ENCODE data around the gene SLC9C1.

The SLC9C1 gene

GRCh38 chr3:112199622-112200316 lies 94.2 kb downstream of the SLC9C1 start:
- no peak for ATAC-seq
- TF ChIP-seq TCF4 (CRISPR knock-in tag; IDR thresholded peaks at IDR 0.05; ENCODE audit: borderline replicate concordance) (no peak), ZNF565 (CRISPR knock-in tag; conservative IDR thresholded peaks at IDR 0.05; ENCODE audit: low read depth) (no peak), CREB5 (CRISPR knock-in tag; IDR thresholded peaks at IDR 0.05; ENCODE audit: low read depth) (no peak), ARNTL (CRISPR knock-in tag; IDR thresholded peaks at IDR 0.05; ENCODE audit: borderline replicate concordance, low read depth) (no peak), ZNF70 (CRISPR knock-in tag; IDR thresholded peaks at IDR 0.05) (no peak), TSHZ2 (CRISPR knock-in tag; IDR thresholded peaks at IDR 0.05) (no peak), GLIS3 (CRISPR knock-in tag; IDR thresholded peaks at IDR 0.05) (no peak), CSRNP3 (CRISPR knock-in tag; IDR thresholded peaks at IDR 0.05) (no peak), RARB (CRISPR knock-in tag; IDR thresholded peaks at IDR 0.05) (no peak), ZC3H10 (CRISPR knock-in tag; IDR thresholded peaks at IDR 0.05) (no peak), ESRRG (CRISPR knock-in tag; IDR thresholded peaks at IDR 0.05) (no peak), ZFP30 (CRISPR knock-in tag; IDR thresholded peaks at IDR 0.05) (no peak), PATZ1 (CRISPR knock-in tag; IDR thresholded peaks at IDR 0.05; ENCODE audit: borderline replicate concordance) (no peak), POU6F1 (CRISPR knock-in tag; IDR thresholded peaks at IDR 0.05; ENCODE audit: borderline replicate concordance, low read depth) (no peak), ZNF8 (CRISPR knock-in tag; IDR thresholded peaks at IDR 0.05) (no peak)

GRCh38 chr3:112197131-112197530 lies 96.9 kb downstream of the SLC9C1 start:
- no peak for TF ChIP-seq PATZ1 (CRISPR knock-in tag; IDR thresholded peaks at IDR 0.05; ENCODE audit: borderline replicate concordance)
- TF ChIP-seq CREB5 (CRISPR knock-in tag; IDR thresholded peaks at IDR 0.05; ENCODE audit: low read depth) = no peak
- TF ChIP-seq TOX (CRISPR knock-in tag; IDR thresholded peaks at IDR 0.05; ENCODE audit: borderline replicate concordance) = no peak
- TF ChIP-seq OSR1 (CRISPR knock-in tag; IDR thresholded peaks at IDR 0.05) = no peak
- no peak for TF ChIP-seq POU6F1 (CRISPR knock-in tag; IDR thresholded peaks at IDR 0.05; ENCODE audit: borderline replicate concordance, low read depth)
- ATAC-seq = no peak

All from SK-N-SH treated with all-trans-retinoic acid at 6 μM for 48 hours (cell line).